HepG2 (cell line): ENCODE data around the gene ATRAID.

Source experiments
- JUN ChIP-seq: sonication (generic); formaldehyde crosslinking; IDR thresholded peaks from 2 replicates; pipeline ENCODE4 v1.4.0; 2020; ENCODE audit warnings: mild to moderate bottlenecking, missing genetic modification reagents
- NCOA2 ChIP-seq: sonication (generic); formaldehyde crosslinking; IDR thresholded peaks from 2 replicates; pipeline ENCODE4 v1.8.0; 2022; ENCODE audit warnings: inconsistent platforms
- YEATS2 ChIP-seq: sonication (generic); formaldehyde crosslinking; IDR thresholded peaks from 2 replicates; pipeline ENCODE4 v1.4.0; 2020; ENCODE audit warnings: missing genetic modification reagents, borderline replicate concordance

DNA sequence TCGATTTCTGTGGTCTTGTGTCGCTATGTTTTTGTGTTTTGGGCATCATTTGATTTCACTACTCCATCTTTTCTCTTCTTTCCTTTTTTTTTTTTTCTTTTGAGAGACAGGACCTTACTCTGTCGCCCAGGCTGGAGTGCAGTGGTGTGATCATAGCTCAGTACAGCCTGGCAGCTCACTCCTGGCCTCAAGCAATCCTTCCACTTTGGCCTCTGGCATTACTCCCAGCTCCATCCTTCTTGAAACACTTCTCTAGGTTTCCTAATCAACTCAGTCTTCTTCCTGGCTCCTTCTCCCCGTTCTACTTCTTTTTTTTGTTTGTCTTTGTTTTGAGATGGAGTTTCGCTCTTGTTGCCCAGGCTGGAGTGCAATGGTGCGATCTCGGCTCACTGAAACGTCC is 36.5 kb upstream of the ATRAID start:
- no peak for TF ChIP-seq YEATS2
- TF ChIP-seq NCOA2: no peak
- no peak for TF ChIP-seq JUN (CRISPR knock-in tag)
